Activated CD8-positive, alpha-beta memory T cell treated with anti-CD3 and anti-CD28 coated beads for 48 hours (primary cell): ENCODE measurements around the gene TBXA2R.

Source experiments
- DNase-seq, 3 experiments: peaks; one replicate each; pipeline ENCODE4 v3.0.0-alpha.2; 2020; ENCODE audit warnings: low read depth in 2 of 3, low spot score in 2 of 3

TBXA2R gene

DNA sequence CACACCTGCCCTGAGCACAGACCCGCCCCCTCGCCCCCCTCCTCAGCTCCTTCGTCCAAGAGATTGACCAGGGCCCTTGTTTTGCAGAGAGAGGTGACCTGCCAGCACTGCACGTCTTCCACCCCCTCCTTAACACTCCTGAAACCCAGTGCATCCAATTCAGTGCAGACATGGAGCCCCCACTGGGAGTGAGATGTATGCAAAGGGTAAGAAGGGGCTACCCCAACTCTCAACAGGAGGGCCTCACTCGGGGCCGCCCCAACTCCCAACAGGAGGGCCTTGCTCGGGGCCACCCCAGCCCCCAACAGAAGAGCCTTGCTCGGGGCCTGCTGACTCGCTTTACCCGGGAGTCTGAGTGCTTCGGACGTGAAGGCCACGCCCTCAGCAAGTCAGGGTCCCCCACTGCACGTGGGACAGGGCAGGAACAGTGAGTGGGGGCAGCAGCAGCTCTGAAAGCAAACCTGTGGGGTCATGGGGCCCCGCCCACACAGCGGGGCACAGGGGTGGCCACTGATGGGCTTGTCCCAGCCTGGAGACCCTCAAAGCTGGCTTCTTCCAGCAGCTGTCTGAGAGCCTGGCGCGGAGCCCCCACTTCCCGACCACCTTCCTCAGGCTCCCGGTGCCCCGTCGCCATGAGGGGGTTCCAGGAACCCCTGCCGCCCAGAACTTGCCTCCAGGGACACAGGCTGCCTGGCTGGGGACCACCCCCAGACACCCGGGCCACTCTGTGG is 14.3 kb upstream of the TBXA2R start:
- no peak for DNase-seq

DNA sequence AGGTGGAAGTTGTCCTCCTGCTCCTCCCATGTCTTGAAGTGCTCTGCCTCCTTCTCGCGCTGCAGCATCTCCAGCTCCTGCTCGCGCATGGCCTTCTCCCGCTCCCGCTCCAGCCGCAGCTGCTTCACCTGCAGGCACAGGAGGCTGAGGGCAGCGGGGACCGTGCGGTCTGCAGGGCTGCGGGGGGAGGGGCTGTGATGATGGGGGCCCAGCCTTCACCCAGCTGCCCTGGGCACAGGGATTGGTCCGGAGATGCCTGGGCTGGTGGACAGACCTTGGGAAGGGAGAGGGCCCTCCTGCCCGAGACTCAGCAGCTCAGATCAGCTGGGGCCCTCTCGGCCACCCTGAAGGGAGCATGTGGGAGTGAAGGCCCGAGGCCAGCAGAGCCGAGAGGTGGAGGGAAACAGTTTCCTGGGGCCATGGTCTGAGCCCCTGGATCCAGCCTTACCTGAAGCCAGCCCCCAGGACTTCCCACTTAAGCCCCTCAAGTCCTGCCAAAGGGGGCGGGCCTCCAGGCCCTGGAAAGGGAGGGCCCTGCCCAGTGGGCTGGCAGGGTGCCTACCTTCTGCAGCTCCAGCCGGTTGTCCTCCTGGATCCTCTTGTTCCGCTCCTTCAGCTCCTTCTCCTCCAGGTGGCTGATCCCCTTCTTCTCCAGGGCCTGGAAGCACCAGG is 13.6 kb upstream of the TBXA2R start:
- no peak for DNase-seq

DNA sequence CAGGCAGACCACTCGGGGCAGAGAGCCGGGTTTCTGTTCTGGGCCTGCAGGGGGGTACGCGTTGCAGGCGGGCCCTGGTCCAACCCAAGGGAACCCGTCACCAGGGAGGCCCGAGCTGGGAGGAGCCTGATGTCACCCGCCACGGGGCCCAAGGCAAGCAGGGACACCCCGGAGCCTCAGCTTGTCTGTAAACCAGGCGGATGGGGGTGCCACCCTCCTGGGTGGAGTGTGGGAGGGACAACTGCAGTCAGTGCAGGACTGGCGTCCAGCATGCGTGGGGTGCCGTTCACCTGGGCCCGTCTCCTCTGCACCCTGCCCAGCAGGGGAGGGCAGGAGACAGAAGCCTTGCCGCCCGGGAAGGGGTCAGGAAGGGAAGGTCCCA is 12.9 kb upstream of the TBXA2R start:
- DNase-seq: no peak

DNA sequence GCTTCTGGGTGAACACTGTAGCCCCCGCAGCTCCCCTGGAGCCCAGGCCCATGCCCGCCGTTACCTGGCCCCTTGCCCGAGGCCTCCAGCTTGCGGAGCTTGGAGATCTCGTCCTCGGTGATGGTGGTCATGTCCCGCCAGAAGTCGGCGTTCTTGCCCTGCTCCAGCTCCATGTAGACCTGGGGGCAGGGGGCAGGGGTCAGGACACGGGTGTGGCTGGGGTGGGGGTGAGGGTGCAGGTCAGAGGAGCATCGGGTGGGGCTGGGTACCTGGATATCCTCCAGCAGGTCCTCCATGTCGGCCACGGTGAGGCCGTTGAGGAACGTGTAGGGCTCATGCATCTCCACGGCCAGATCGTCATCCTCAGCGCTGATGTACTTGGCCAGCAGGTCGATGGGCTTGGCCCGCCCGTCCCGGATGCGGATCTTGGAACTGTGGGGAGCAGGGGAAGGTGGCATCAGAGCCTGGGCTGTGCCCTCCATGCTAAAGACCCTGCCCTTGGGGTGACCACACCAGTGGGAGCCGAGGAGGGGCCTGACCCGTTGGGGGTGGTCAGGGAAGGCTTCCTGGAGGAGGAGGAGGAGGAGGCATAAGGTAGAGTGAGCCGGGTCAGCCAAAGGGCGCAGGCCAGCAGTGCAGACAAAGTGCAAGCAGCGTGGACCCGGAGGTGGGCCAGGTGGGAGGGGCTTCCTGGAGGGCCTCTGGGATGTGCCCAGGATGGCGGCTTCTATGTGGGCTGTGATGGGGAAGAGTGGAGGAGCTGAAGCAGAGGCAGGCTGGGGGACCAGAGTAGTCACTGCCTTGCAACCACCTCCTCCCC is 12.3 kb upstream of the TBXA2R start:
- DNase-seq: no peak

DNA sequence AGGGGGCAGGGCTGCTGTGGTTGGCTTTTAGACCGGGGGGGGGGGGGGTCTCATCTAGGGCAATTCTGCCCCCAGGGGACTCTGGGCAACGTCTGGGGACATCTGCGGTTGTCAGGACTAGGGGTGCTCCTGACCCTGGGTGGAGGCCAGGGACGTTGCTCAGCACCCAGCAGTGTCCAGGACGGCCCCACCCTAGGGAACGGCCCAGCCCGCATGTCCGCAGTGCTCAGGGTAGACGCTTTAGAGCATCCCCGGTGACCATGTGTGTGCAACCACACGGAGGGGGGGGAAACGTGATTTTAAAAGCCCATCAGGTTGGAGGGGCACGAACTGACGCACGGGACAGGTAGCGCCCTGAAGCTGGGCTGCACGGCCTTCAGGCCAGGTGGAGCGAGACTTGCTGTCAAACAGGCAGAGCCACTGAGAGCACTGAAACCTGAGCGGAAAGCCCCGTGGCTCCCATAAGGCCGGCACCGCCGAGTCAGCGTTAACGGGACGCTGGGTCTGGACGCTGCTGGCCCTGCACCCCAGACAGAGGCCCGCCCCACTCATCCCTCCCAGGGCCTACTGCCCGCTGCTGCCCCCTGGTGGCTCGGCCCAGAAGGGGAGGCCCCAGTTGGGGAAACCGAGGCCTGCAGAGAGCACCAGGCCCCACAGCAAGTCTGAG is 11.6 kb upstream of the TBXA2R start:
- peak in 1 of 3 experiments; percentile 58 for DNase-seq

DNA sequence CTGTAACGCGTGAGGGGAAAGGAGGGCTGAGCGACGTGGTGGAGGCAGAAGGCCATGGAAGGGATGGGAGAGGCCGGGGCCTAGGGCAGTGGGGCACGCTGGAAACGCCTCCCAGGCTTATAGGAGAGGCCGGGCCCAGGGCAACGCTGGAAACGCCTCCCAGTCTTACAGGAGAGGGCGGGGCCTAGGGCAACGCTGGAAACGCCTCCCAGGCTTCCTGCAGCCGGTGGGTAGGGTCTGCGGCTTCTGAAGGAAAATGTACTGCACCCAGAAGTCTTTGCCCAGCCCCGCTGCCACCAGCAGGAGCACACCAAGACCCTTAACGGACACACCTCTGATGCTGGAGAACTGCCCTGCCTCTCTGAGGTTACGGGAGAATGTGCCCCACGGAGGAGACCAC is 10.8 kb upstream of the TBXA2R start:
- DNase-seq: no peak

DNA sequence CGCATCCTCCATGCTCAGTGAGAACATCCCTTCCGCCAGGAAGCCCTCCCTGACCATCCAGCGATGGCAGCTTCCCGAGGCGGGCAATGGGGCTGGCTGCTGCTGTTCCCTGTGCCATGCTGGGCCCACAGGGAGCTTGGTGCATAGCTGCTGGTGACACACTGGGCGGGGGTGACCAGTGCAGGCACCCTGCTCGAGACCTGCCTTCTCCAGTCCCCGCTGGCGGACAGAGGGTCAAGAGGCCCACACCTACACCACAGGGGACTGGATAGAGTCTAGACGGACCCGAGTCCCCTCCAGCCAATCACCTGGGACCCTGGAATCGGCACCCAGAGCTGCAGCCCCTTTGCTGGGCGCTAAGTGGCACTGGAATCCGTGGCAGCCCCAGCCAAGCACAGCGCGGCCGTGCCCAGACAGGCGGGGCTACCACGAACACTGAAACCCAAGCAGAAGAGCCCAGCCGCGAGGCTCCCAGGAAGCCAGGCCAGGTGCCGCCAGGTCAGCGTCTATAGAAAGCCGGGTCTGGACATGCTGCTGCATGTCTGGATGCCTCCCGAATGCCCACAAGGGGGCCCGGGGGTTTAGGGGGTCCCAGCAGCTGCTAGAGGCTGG is 9.0 kb upstream of the TBXA2R start:
- DNase-seq: no peak

DNA sequence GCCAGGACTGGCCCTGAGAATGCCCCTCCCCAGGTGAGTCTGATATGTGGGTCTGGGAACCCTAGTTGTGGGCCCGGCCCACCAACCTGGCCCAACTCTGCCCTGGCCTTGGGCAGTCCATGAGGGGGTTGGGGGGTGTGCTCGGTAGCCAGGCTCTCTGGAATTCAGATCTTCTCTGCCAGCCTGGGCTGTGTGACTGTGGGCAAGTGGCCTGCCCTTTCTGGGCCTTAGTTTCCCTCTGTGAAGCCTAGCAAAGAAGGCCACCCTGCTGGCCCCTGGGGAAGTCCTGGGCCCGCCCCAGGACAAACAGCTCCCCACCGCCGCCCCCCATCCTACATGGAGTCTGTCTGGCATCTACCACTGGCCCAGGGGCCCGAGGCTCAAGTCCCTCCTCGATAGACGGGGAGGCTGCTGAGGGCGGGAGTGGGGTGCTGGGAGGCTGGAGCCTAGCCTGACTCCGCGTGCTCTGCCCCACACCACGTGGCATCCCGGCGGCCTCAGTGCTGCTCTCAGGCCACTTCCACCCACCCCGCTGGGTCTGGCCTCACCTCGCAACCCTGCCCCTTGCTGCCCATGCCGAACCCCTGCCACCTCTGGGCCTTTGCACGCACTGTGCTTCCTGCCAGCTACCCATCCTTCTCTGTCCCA is 8.3 kb upstream of the TBXA2R start:
- DNase-seq: no peak

DNA sequence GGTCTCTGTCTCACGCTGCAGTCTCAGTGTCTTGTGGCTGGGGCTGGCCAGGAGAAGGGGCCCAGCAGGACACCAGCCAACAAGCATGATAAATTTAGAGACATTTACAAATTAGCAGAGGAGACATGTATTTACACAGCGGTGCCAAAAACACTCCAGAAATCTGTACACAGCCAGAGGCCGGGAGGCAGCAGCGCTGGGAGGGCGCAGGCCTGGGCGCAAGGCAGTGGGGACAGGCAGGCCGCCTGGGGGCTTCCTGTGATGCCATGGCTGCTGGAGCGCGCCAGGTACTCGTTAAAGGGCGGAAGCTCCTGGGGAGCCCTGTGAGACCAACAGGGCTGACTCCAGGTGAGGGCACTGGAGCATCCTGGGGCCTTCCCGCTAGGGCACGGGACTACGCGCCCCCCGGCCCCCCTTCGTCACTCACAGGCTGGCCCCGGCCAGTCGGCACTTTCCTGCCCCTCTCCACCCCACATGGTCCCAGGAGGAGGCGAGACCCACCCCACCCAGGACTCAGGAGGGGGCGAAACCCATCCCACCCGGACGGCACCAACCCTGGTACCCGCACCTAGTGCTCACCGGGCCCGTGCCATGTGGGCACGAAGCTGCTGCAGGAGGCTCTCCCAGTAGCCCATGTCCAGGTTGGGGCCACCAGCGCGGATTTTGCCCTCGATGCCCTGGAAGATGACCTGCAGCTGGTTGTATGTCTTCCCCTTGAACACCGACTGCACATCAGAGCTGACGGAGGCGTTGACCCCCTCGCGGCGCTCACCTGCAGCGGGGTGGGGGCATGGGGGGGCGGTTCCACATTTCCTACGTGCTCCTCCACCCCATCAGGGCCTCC is 7.4 kb upstream of the TBXA2R start:
- DNase-seq: no peak

DNA sequence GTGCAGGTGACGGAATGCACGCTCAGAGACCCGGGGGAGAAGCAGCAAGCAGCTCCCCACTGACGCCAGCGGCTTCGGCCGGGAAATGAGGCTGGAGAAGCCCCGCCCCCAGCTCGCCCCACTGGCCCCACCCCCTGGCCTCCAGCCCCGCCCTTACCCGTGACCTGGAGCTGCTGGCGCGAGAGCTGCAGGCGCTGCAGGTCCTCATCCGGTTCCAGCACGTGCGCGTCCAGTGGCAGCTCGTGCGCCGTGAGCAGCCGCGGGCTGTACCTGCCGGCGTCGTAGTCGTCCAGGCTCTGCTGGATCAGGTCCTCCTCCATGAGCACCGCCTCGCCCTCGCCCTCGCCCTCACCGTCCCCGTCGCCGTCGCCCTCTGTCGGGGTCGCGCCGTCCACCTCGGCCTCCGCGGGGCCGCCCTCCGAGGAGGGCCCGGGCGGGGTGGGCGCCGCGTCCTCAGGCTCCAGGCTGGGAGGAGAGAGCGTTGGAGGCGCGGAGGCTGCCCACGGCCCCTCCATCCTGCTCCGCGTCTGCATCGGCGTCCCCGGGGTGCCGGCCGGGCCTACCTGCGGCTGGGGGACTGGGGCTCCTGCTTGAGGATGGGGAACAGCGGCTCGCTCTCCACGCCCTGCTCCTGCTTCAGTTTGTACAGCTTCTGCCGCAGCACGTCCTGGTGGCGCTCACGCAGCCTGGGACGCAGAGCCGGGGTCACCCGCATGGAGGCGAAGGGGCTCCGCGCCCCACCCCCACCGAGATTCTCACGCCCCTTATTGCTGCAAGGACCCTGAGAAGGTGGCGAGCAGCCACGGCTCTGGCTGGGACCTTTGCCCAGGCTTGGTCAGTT is 6.4 kb upstream of the TBXA2R start:
- no peak for DNase-seq

DNA sequence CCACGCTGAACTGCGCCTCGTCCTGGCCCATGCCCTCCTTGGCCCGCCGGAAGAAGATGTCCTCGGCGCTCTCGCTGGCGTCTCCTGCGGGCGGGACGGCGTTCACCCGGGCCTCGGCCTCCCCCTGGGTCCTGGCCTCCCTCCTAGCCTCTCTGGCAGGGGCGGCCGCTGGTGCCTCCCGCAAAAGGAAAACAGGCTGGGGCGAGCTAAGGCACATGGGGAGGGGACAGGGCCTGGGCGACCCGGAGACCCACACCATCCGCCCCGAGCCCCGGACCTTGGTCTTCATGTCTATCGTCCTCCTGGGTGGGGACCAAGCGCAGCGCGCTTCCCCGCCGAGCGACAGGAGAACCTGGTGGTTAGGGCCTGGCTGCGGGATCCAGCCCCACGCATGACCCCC is 5.7 kb upstream of the TBXA2R start:
- no peak for DNase-seq

DNA sequence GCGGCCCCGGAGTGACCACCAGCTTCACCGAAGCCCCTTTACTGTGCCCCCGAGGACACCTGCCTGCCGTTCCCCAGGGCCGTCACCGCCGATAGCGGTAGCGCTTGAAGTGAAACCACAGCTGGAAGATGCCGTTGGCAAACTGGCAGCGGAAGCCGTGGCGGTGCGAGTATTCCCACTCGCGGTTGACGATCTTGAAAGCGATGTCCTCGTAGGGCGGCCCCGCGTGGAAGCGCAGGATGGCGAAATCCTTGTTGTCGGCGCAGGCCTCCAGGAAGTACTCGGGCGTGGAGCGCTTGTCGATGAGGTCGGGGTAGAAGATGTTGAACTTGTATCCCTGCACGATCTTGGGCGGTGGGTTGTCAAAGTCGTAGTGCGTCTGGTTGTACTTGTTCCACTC is 5.2 kb upstream of the TBXA2R start:
- no peak for DNase-seq

DNA sequence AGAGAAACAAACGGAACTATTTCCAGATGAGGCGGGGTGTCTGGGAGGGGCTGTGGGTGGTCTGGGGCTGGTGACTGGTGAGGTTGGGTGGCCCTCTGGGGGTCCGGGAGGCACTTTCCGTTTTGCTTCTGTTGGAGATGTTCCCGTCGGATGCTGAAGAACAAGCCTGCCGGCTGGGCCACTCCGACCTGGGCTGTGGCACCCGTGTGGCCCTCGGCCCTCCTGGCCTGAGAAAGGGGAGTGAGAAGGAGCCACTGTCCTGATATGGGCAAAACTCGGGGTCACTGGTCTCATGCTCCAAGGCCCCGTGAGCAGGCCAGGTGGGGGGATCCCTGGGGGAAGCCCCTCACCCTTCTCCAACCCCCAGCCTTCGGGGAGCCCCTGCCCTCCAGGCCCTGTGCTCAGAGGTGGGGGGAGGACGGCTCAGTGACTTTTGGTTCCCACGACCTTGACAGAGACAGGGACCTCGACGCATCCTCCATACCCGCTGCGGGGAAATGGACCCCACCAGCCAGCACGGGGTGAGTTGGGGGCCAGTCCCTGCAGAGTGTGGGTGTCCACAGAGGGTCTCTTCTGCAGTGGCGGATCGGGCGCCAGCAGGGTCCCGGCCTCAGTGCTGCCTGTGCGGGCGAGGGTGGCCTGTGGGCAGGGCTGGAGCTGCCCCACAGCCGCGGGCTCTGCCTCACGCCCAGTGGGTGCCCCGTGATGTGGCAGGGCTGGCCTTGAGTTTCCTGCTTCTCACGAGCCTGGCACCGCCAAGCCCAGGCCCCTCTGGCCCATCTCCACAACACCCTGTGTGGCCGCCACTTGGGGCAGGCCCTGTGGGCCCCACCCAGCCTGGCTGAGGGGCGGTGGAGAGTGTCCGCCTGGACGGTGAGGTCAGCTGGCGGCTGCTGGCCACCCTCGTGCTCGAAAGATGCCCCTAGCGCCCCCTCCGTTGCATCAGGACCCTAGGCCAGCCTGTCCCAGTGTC is 4.4 kb upstream of the TBXA2R start:
- no peak for DNase-seq

DNA sequence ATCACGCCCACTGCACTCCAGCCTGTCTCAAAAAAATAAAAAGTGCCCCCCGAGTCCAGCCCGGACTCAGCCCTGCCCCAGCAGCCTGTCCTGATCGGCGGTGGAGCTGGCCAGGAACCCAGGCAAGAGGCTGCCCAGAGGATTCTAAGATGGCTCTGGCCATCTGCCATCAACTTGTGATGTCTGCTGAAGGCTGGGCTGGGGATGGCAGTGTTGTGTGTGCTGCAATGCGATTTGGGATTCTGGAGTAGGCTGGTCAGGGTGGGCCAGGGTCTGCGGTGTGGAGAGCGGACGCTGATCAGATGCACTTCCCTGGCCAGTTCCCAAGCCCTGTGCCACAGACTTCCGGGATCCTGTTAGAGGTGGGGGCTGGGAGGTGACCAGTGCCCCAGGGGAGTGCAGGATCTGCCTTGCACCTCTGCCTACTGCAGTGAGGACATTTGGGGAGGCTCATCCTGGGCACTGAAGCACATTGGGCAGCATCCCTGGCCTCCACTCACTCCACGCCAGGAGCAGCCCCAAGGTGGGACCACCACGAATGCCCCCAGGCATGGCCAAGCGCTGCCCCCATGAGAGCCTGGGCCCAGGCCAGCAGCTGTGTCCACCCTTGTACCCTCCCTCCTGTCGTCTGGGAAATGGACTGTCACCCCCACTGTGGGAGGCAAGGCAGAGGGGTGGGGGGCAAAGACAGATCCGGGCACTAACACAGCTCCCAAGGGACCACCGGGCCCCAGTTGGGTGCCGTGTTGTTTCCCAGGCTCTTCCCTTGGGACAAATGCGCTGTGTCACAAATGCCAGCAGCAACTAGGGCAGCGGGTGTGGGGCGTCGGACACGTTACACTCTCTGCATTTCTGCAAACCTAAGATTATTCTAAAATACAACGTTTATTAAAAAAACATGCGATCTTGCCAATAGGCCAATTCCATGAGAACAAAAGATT is 3.4 kb upstream of the TBXA2R start:
- no peak for DNase-seq

DNA sequence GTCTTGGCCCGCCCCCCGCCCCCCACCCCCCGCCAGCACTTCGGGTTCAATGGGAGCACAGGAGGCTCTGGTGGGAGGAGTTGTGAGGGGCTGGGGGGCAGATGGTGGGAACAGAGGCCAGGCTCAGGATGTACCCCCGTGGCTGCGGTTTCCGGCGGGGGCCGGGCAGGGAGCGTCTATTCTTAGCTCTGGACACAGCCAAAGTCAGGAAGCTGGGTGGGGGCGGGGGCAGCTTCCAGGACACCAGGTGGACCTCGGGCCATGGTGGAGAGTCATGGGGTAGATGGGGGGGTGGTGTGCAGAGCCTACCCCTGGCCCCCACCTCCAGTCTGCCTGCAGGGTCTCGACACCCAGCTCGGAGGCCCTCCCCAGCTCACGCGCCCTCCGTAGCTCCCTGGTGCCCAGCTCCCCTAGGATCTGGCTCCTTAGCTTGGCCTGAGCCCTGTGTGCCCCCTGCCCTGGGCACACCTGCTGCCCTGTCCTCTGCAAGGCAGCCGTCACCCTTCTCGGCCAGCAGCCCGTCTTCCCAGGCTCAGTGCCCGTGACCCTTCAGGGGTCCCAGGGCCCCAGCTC is 2.2 kb upstream of the TBXA2R start:
- no peak for DNase-seq

DNA sequence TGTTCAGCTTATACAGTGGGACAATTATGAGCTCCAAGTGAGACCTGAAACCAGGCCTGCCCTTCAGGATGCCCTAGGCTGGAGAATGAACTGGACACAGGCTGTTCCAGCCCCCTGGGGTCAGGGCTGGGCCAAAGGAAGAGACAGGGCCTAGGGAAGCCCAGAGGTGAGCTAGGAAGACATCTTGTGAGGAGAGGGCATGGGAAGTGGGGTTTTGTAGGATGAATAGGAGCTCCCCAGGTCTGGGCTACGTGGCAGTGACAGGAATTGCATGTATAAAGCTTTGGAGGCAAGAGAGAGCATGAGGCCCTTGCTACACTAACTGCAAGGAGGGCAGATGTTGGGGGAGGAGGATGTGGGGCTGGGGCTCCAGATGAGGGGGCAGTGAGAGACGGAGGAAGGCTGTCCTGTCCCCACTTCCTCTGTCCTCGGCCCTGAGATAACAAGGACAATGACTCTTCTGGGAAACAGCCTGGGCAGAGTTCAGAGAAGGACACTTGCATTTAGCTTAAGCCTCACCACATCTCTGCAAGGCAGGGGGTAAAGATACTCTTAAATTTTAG is 1.5 kb upstream of the TBXA2R start:
- DNase-seq: no peak
